GM12874 (cell line): ENCODE results near the gene SLC7A4.

Experiments
- CTCF ChIP-seq: IDR thresholded peaks from 2 replicates; pipeline ENCODE4 v1.5.1; 2011; ENCODE audit warnings: low read depth, mild to moderate bottlenecking, control low read depth, low read length, moderate library complexity; ENCODE audit not compliant: insufficient read depth

Gene SLC7A4

DNA sequence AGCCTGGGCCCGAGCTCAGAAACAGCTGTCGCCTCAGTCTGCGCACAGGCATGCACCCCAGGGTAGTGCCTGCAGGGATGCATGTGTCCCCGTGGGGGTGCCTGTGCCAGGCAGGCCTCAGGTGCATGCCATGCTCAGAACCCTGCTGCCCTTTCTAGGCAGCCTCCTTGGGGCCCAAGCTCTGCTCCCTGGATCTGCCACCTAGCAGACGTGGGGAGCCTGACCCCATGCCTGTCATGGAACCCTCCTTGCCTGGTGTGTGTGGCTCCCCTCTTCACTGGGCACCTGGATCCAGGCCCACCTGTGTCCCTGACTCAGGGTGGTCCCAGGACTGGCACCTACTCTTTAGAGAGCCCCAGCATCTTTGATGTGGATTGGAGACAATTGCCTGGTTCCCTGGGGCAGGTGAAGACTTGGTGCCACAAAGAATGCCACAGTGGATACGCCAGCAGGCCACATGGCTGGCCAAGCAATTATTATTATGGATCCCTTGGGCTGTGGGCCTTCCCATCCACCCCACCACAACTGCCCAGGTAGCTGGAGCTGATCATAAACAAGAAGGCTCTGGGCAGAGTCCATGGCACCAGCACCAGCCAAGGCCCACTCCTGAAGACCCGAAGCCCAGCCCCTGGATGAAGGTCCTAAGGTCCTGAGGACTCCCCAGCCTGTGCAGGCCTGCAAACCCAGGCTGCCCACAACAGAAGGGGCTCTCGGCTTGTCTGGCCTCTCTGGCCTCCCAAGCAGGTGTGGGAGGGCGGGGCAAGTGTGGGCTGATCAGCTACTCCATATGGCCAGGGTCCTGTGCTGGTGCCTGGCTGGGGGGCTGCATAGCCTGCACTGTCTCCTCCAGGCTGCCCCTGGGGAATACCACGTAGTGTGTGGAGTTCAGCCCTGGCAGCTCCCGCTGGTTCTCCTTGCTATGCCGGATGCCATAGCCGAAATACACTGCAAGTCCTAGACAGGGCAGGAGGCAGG lies 3.8 kb downstream of the SLC7A4 start:
- TF ChIP-seq CTCF, result no peak

DNA sequence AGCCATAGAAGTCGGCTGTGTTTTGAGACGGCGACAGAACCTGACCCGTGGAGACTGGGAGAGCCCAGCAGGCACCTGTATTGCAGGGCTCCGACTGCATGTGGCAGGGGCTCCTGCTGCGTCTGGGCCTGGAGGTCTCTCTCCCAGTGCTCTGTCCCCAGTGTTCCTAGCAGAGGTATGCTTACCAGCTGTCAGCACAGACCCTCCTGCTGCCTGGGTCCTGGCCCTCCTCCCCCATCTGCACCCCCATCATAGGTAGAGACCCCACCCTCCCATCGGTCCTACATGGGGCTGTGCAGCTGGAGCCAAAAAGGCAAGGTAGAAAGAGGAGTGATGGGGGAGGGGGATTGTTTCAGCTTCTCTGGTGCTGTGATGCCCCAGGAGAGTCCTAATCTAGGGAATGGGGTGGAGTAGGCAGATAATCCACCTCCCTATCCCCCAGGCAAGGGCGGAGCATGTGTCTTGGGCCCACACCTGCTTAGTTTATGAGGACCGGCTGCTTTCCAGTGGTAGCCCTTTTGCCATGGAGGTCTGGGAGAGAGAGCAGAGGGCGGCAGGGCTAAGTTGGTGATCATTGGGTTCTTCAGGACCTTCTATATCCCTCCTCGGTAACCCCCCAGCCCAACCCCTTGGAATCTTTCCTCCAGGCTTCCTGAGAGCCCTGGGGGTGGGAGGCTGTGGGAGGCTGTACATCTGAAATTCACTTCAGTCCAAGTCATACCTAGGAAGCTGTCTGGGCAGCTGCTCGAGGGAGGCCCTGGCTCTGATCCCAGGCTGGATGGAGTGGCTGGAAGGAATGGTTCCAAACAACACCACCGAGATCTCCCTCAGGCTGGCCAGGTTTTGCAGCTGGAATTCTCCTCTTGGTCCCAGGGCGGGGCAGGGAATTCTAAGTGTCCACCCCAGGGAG lies 5.3 kb downstream of the SLC7A4 start:
- no peak for TF ChIP-seq CTCF

DNA sequence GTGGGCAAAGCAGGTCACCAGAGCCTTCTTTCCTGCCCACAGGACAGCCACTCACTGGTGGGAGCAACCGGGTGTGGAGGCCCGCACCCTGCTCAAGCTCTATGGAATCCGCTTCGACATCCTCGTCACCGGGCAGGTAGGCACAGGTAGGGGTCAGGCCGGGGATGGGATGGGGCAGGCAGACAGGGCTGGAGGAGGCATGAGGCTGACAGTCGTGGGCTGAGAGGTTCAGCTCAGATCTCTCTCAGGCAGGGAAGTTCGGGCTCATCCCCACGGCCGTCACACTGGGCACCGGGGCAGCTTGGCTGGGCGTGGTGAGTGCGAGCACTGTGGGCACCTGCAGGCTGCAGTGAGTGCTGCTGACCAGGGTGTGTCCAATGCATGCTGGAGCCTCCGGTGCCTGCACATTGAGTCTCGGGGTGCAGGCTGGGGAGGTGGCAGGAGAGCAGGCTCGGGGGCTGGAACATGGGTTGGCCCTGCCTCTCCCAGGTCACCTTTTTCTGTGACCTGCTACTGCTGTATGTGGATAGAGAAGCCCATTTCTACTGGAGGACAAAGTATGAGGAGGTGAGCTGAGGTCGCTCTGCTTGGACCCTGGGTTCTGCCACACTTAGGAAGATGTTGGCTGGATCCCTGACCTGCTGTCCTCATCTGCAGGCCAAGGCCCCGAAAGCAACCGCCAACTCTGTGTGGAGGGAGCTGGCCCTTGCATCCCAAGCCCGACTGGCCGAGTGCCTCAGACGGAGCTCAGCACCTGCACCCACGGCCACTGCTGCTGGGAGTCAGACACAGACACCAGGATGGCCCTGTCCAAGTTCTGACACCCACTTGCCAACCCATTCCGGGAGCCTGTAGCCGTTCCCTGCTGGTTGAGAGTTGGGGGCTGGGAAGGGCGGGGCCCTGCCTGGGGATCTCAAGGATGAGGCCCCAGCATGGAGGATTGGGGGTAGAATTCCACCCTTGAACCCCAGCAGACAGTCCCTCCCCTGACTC lies 6.3 kb downstream of the SLC7A4 start:
- no peak for TF ChIP-seq CTCF

DNA sequence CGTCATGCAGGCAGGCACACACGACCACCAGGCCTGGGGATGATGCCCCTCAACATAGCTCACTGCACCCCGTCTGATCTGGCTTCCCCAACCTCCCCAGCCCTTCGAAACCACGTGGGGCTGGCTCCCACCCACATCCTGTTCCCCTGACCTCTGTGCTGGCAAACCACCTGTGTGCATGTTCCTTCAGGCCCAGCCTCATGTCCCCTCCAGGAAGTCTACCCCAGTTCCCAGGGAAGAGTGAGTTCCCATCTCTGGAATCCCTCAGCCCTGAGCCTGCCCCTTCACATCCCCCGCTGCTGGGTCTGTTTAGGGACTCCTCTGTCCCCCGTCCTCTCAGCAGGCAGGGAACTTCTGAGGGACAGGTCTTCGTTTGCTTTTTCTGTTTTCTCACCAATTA lies 7.1 kb downstream of the SLC7A4 start:
- TF ChIP-seq CTCF, result no peak

GRCh38 chr22:21022955-21023614 lies 9.3 kb downstream of the SLC7A4 start:
- peak; percentile 24; the same call in 1 of the 2 replicates for TF ChIP-seq CTCF

DNA sequence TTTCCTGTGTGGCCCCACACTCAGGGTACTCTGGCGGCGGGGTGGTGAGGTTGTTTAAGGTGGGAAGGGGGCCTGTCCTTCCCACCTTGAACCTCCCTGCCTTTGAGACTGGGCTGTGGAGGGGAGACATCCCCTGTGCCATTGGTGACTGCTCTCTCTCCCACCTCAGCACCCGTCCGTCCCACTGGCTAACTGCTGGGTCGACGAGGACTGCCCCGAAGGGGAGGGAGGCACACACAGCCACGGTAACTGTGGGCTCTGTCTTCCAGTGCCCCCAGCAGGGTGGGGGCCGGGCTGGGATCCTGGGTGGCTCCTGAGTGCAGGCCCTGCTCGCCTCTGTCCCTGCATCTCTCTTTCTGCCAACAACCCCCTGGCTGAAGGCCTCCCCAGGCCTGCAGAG lies 9.9 kb downstream of the SLC7A4 start:
- TF ChIP-seq CTCF, result no peak
